Fibroblast of villous mesenchyme (primary cell): ENCODE data around the gene BNC2. TPM values are rescaled to one million over a fixed set of nuclear protein-coding genes. Genes with fewer than 3 reads are reported as not detected.

Experiments used
- DNase-seq: peaks from one replicate; pipeline ENCODE4 v3.0.0-alpha.2; 2010; ENCODE audit warnings: low read depth
- H3K4me3 ChIP-seq: 2 replicates; pipeline ENCODE4 v1.5.1; 2011; ENCODE audit warnings: low read depth, mild to moderate bottlenecking, low read length
- total RNA-seq: library from RNA; depleted of rRNA; stranded (reverse); fragments of >200 nt; gene quantifications from 2 replicates; pipeline ENCODE4 v1.2.3, GENCODE V29; 2012
- TF ChIP-seq, protein P1 (sequence below): IDR thresholded peaks from 2 replicates; pipeline ENCODE4 v1.5.1; 2012; ENCODE audit warnings: low read depth, mild to moderate bottlenecking, low read length; ENCODE audit not compliant: insufficient read depth

BNC2 gene
- total RNA-seq, 1 donor = 33.7 TPM

DNA sequence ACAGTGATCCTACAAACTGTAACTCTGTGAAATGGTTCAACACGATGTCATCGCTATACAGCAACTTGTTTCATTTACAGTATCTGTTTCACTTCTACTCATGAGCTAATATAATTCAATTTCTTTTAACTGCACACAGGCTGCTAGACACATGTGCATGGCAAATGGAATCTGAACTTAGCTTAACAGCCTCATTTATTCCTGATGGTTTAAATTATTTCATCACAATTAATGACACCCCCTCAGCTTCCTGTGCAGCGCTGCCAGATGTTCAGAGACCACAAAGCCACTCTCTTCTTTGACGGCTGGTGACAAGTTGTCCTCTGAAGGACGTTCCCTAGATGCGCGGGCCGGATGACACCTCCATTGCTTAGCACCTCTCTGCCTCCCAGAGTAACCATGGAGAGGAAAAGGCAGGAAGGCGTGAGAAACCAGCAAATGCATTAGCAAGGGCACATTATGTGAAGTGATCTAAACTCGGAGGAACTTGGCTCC lies 191.1 kb downstream of the BNC2 start:
- no peak overlapping the region for H3K4me3 ChIP-seq
- no peak for DNase-seq
- TF ChIP-seq, protein P1, sequence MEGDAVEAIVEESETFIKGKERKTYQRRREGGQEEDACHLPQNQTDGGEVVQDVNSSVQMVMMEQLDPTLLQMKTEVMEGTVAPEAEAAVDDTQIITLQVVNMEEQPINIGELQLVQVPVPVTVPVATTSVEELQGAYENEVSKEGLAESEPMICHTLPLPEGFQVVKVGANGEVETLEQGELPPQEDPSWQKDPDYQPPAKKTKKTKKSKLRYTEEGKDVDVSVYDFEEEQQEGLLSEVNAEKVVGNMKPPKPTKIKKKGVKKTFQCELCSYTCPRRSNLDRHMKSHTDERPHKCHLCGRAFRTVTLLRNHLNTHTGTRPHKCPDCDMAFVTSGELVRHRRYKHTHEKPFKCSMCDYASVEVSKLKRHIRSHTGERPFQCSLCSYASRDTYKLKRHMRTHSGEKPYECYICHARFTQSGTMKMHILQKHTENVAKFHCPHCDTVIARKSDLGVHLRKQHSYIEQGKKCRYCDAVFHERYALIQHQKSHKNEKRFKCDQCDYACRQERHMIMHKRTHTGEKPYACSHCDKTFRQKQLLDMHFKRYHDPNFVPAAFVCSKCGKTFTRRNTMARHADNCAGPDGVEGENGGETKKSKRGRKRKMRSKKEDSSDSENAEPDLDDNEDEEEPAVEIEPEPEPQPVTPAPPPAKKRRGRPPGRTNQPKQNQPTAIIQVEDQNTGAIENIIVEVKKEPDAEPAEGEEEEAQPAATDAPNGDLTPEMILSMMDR = no peak

DNA sequence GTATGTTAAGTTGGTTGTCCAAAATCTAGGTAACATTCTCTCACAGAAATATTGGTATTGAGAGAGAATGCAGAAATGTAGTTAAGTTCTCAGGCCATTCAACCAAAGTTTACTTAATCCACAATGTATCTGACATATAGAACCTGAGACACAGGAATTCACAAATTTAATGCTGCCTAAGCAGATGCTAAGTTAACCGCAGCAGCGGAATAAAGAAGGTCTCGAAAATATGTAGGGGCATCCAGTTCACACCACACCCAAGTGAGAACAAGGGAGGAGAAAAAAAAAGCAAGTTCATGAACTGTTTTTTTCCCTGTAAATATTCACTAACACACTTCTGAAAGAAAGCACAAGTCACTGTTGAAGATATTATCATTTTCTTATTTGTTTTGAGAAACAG lies 194.0 kb downstream of the BNC2 start:
- DNase-seq = no peak
- TF ChIP-seq, protein P1 = no peak

DNA sequence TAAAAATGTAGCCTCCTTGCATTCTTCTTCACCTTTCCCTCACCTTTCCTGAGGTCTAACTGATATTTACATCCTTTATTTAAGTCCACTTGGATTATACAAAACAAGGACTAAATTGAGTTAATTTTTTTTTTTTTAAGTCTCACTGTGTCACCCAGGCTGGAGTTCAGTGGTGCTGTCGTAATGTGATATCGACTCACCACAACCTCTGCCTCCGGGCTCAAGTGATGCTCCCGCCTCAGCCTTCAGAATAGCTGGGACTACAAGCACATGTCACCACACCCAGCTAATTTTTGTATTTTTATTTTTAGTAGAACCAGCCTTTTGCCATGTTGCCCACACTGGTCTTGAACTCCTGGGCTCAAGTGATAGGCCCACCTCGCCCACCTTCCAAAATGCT lies 195.3 kb downstream of the BNC2 start:
- no peak for DNase-seq
- TF ChIP-seq, protein P1 = no peak
- H3K4me3 ChIP-seq = no peak overlapping the region

More for the DNA sequence above, 194.0 kb downstream of the BNC2 start:
- no peak overlapping the region for H3K4me3 ChIP-seq

DNA sequence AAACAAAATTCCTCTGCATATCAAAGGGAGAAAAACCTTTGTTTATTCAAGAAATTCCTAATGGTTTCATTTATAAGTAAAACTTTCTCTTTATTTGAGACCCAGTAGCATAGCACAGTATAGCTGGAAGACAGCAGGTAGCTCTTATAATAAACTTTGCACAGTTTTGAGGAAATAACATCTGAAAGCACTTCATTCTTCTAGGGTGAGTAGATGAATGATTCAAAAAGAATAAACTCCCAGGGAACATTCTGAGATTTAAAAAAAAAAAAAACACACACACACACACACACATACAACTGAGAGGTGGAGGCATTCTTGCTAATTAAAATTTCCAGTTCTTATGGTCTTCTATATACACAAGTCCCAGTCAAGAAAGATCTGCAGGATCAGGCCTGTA lies 197.3 kb downstream of the BNC2 start:
- no peak overlapping the region for H3K4me3 ChIP-seq
- no peak for DNase-seq
- TF ChIP-seq, protein P1 = no peak

DNA sequence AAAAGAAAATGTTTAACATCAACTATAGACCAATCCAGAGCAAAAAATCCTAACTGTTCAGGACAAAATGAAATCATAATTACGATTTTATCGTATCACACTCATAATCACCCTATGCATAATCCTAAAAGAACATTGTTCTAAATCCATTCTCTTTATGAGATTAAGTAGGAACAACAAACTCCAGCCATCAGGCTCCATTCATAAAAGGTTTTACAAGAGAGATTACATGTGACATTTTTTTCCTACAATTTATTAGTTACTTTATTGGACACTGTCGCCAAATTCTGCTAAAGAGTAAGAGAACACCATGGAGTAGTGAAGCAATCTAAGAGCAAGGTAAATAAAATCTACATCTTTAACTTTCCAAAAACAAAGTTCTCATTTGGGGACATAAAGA lies 198.0 kb downstream of the BNC2 start:
- TF ChIP-seq, protein P1 = no peak
- no peak for DNase-seq
- no peak overlapping the region for H3K4me3 ChIP-seq

DNA sequence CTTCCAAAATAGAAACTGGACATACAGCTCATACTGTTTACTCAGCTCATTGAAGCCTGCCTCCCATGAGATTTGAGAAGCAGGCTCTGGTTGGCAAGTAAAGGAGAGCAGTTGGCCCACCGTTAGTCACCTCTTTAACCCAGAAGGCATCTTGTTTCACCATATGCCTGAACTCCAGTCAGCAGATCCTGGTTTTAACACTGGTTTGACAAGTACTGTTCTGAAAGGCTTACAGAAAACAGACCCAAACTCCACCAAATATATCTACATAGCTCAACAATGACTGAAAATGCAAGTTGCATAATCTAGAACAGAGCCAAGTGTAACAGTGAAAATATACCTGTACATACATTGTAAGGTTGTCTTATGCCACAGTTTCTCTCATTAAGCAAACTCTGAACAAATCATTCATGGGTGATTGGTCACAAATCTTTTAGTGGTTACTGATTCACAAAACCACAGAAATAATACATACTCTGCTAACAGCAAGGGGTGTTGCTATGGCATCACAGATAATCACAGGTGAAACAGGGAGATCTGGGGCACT lies 198.8 kb downstream of the BNC2 start:
- peak; percentile 72 for DNase-seq
- no peak overlapping the region for H3K4me3 ChIP-seq
- TF ChIP-seq, protein P1 = no peak

DNA sequence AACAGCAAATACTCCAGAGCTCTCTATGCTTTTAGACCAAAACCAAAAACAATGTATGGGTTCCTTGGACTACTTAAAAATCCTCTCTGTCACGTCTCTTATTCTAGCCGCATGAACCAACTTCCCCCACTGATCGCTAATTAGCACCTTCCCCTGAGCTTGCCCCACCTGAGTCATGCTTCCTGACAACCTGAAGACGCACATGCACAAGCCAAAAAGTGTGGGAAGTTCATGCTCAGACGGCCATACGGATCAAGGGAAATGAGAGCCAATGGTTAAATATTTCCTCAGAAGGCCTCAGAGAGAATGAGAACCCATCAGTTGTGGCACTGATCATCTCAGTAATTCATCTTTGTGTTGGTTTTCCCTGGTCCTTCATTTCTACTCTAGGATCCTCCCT lies 199.7 kb downstream of the BNC2 start:
- DNase-seq = no peak
- TF ChIP-seq, protein P1 = no peak

More for the DNA sequence above, 199.7 kb downstream of the BNC2 start:
- H3K4me3 ChIP-seq = no peak overlapping the region
